ENCODE results near the gene POLD1. TPM values are rescaled to one million over a fixed set of nuclear protein-coding genes. Genes with fewer than 3 reads are reported as not detected.

The POLD1 gene
- total and polyA plus RNA-seq, 2 donors (not counting 3 experiments of a cell fraction or from before 2014, with no cell fraction given), result 40.9 to 63.9 TPM

- intact Hi-C loops (cut with micrococcal nuclease), result no loop called here
- H2AFZ ChIP-seq (ENCODE audit: low read depth, low read length), result no peak overlapping the region
- no peak overlapping the region for H3K27ac ChIP-seq (ENCODE audit: insufficient read depth, low read depth, low read length)
- no peaks in the 10 kb centered on the region for H3K79me2 ChIP-seq (ENCODE audit: control insufficient read depth, insufficient read depth, low read length)
- no peaks in the 10 kb centered on the region for H3K9me1 ChIP-seq (replicated peaks; ENCODE audit: control insufficient read depth, extremely low read depth, insufficient read depth, low read length)
- DNase-seq (ENCODE audit: low read depth, low spot score), result no peak
- H3K36me3 ChIP-seq (ENCODE audit: control insufficient read depth in 2 of 2, extremely low read depth in 1 of 2, insufficient read depth in 2 of 2, low read length in 2 of 2), result no peaks in the 10 kb centered on the region
- H3K4me1 ChIP-seq (ENCODE audit: control insufficient read depth, extremely low read depth, insufficient read depth, low read length), result no peaks in the 10 kb centered on the region
- no peak overlapping the region for H3K4me3 ChIP-seq (replicated peaks in 1 of 3; ENCODE audit: insufficient read depth in 1 of 3, low read depth in 1 of 3, low read length in 3 of 3)
- TF ChIP-seq EZH2 (IDR thresholded peaks at IDR 0.05; ENCODE audit: borderline replicate concordance, low read depth, low read length, severe bottlenecking), result no peak
- H4K20me1 ChIP-seq (replicated peaks; ENCODE audit: control insufficient read depth, extremely low read depth, insufficient read depth, low read length), result no peaks in the 10 kb centered on the region
- dilution Hi-C loops (cut with MboI; ENCODE audit: extremely low pct_ligation_motif_present, low sequenced_read_pairs), result no loop called here
- CTCF ChIA-PET, result interaction anchor here (1.1 to 2.5 kb wide), 3 partner anchors 42 to 100 kb away, joined by 5 to 8 read pairs (median 7); no protein-coding TSS in a partner anchor
- H3K9me3 ChIP-seq (replicated peaks; ENCODE audit: control insufficient read depth, insufficient read depth, low read length), result no peaks in the 10 kb centered on the region
- POLR2A ChIA-PET, result interaction anchor here (0.7 kb wide), 1 partner anchor 39 kb away, joined by 5 read pairs; no protein-coding TSS in a partner anchor
- no TSS peak for BruUV-seq (replicated peaks)
- H3K27me3 ChIP-seq (ENCODE audit: control insufficient read depth in 2 of 2, insufficient read depth in 2 of 2, low read length in 2 of 2), result no peaks in the 10 kb centered on the region
- no peak for FAIRE-seq
- no peak overlapping the region for H3K9ac ChIP-seq (replicated peaks; ENCODE audit: extremely low read depth, insufficient read depth, low read length)
- H3K4me2 ChIP-seq (ENCODE audit: insufficient read depth, low read length), result no peak overlapping the region
These were observed 73.2 kb downstream of the POLD1 start for GRCh38 chr19:50457300-50457699.

DNA sequence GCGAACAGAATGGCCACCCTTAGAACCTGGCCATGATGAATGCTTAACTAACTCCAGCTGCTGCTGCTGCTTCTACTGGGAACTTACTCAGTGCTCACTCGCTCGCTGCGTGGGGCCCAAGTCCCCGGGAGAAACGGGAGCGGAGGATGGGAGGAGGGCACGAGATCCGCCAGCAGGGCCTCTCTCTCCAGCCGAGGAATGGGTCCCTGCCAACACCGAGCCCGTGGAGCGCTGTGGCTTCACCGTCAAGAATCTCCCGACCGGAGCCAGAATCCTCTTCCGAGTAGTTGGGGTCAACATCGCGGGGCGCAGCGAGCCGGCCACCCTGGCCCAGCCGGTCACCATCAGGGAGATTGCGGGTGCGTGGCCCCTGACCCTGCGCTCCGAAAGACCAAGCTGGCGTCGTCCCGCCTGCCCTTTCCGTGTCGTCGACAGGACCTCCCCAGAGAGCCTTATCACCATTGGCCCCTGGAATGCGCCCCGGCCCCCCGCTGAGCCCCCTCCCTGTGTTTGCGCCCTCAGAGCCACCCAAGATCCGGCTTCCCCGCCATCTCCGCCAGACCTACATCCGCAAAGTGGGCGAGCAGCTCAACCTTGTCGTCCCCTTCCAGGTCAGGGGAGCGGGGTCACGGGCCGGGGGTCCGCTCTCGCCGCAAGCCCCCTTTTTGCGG lies 74.4 kb downstream of the POLD1 start:
- no peak overlapping the region for H3K9ac ChIP-seq (replicated peaks; ENCODE audit: extremely low read depth, insufficient read depth, low read length)
- no peaks in the 10 kb centered on the region for H3K36me3 ChIP-seq (ENCODE audit: control insufficient read depth in 2 of 2, extremely low read depth in 1 of 2, insufficient read depth in 2 of 2, low read length in 2 of 2)
- no peak overlapping the region for H3K4me3 ChIP-seq (replicated peaks in 1 of 3; ENCODE audit: insufficient read depth in 1 of 3, low read depth in 1 of 3, low read length in 3 of 3)
- no peak overlapping the region for H3K27ac ChIP-seq (ENCODE audit: insufficient read depth, low read depth, low read length)
- ChIA-PET POLR2A (no interaction called here), CTCF (interaction anchor here (2.5 kb wide), 1 partner anchor 101 kb away, joined by 8 read pairs; no protein-coding TSS in a partner anchor)
- TF ChIP-seq CTCF (IDR thresholded peaks at IDR 0.05; ENCODE audit: extremely low read depth in 1 of 2, insufficient read depth in 1 of 2, low read depth in 1 of 2, low read length in 2 of 2), result no peak
- TF ChIP-seq FOS (IDR thresholded peaks at IDR 0.05; ENCODE audit: borderline replicate concordance, insufficient read depth, low read length), result no peak
- TF ChIP-seq, protein P1, sequence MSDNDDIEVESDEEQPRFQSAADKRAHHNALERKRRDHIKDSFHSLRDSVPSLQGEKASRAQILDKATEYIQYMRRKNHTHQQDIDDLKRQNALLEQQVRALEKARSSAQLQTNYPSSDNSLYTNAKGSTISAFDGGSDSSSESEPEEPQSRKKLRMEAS (IDR thresholded peaks at IDR 0.05; ENCODE audit: insufficient read depth, insufficient read length), result no peak
- TF ChIP-seq POLR2A (IDR thresholded peaks at IDR 0.05; ENCODE audit: low read depth, low read length), result no peak
- no peak for TF ChIP-seq POLR2AphosphoS5 (IDR thresholded peaks at IDR 0.05; ENCODE audit: insufficient read depth, low read depth, low read length)
- TF ChIP-seq MYC (IDR thresholded peaks at IDR 0.05; ENCODE audit: low read depth, low read length), result no peak
- TF ChIP-seq JUN (IDR thresholded peaks at IDR 0.05; ENCODE audit: borderline replicate concordance, insufficient read depth, insufficient read length, low read depth), result no peak
- TF ChIP-seq EZH2 (IDR thresholded peaks at IDR 0.05; ENCODE audit: borderline replicate concordance, low read depth, low read length, severe bottlenecking), result no peak
- no peak for TF ChIP-seq GATA2 (IDR thresholded peaks at IDR 0.05; ENCODE audit: insufficient read depth, insufficient read length, low read depth, low read length)
- H3K9me3 ChIP-seq (replicated peaks; ENCODE audit: control insufficient read depth, insufficient read depth, low read length), result no peaks in the 10 kb centered on the region
- H4K20me1 ChIP-seq (replicated peaks; ENCODE audit: control insufficient read depth, extremely low read depth, insufficient read depth, low read length), result no peaks in the 10 kb centered on the region
- H3K27me3 ChIP-seq (ENCODE audit: control insufficient read depth in 2 of 2, insufficient read depth in 2 of 2, low read length in 2 of 2), result no peaks in the 10 kb centered on the region
- no peaks in the 10 kb centered on the region for H3K79me2 ChIP-seq (ENCODE audit: control insufficient read depth, insufficient read depth, low read length)
- no peak overlapping the region for H3K4me2 ChIP-seq (ENCODE audit: insufficient read depth, low read length)
- no peaks in the 10 kb centered on the region for H3K4me1 ChIP-seq (ENCODE audit: control insufficient read depth, extremely low read depth, insufficient read depth, low read length)
- no peak overlapping the region for H2AFZ ChIP-seq (ENCODE audit: low read depth, low read length)
- no peak for DNase-seq (ENCODE audit: low read depth, low spot score)
- FAIRE-seq, result no peak
- intact Hi-C loops (cut with micrococcal nuclease) (no loop called here), dilution Hi-C loops (cut with MboI; ENCODE audit: extremely low pct_ligation_motif_present, low sequenced_read_pairs) (no loop called here)
- H3K9me1 ChIP-seq (replicated peaks; ENCODE audit: control insufficient read depth, extremely low read depth, insufficient read depth, low read length), result no peaks in the 10 kb centered on the region
- no TSS peak for BruUV-seq (replicated peaks)
